ENCODE measurements around the gene UNC13B. TPM values are rescaled to one million over a fixed set of nuclear protein-coding genes. Genes with fewer than 3 reads are reported as not detected.

The UNC13B gene
- total and polyA plus RNA-seq, 7 donors, result 14.6 to 25.6 (median 20.5) TPM

DNA sequence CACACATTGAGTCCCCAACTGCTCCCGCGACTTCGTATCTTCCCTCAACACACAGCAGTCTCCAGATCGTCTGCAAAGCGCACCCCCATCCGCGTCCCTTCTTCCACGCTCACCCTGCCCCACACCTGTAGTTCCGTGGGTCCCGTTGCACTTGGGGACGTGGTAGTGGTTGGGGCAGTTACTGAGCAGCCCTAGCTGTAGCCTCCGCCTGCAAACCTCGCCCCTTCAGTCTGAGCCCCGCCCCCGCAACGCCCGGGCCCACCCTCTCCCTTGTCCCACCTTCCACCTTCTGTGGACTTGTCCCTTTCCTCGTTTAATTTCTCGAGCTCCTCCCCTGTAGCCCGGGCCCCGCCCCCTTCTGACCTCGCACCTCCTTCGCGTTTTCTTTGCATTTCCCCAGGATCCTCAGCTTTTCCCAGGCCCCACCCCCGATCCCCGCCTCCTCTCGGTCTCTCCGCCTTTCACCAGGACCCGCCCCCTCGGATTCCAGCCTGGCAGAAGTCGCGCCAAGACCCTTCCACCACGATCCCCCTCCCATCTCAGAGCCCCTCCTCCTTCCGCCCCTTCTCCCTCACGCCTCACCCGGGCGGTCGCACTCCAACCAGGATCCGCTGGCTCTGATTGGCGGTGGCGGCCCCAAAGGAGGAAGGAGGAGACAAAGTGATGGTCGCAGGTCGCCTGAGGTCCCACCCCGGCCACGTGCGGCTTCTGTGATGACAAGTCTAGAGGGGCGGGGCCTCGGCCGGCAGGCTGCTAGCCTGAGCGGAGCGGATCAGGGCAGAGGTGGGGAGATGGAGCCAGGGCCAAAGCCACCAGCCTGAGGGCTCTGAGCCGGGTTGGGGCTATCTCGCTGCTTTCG is 45.9 kb upstream of the UNC13B start, which contains the start of gene ATOSB:
Gene ATOSB (minus strand): TSS at position 183 of the 859 bp plus-strand sequence. CDS start 7,588 bp downstream, outside the sequence.
- peak; percentile 98 for DNase-seq
- Histone ChIP-seq H3K4me1 (peaks cover 0 to 56% (median 48%) of the 10 kb centered on the region in 4 donors), H3K36me3 (no peaks in the 10 kb centered on the region), H3K9me3 (peaks cover 0 to 3% (median 0%) of the 10 kb centered on the region in 4 donors), H3K27ac (peak within 1 kb of the TSS; percentile 90 to 96 (median 92)), H3K27me3 (no peaks in the 10 kb centered on the region), H3K4me3 (peak within 1 kb of the TSS; percentile 43 to 63 (median 58))
- intact Hi-C loops (cut with DNase I), result loop anchor here (1.0 to 5.0 kb wide), 3 partner anchors 45 to 436 kb away; no protein-coding TSS in a partner anchor
- WGBS, 2 donors, result 1% methylated on average over 54 of the region's 54 CpGs
- TF ChIP-seq EP300 (IDR thresholded peaks at IDR 0.05) (no peak), POLR2A (IDR thresholded peaks at IDR 0.05) (peak; percentile 30 to 75), POLR2AphosphoS5 (IDR thresholded peaks at IDR 0.05) (peak; percentile 28 to 87 (median 77))

DNA sequence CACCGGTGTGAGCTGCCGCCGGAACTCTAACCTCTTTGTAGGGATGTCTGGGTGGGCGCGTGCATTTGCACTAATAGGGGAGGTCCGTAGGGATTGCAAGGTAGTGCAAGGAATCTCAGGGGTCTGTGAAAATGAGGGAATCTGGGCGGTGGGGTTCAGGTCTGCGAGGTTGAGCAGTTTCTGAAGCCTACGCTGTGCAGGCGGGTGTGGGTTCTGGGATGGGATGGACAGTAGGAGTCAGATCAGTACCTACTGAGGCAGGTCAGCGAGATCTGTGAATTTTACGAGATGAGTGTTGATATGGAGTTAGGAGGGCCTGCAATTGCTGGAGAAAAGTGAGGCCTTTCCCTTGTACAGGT is 45.3 kb upstream of the UNC13B start:
- Histone ChIP-seq H3K4me3 (peak overlapping the region; percentile 43 to 63 (median 58)), H3K9me3 (peaks cover 0 to 3% (median 0%) of the 10 kb centered on the region in 4 donors), H3K4me1 (peaks cover 0 to 52% (median 46%) of the 10 kb centered on the region in 4 donors), H3K36me3 (no peaks in the 10 kb centered on the region), H3K27me3 (no peaks in the 10 kb centered on the region), H3K27ac (peak overlapping the region; percentile 90 to 96 (median 92))
- 0 to 1% methylated on average over 12 of the region's 12 CpGs for WGBS, 2 donors
- no peak for DNase-seq
- TF ChIP-seq CTCF (IDR thresholded peaks at IDR 0.05), result no peak
- TF ChIP-seq POLR2AphosphoS5 (IDR thresholded peaks at IDR 0.05), result no peak
- TF ChIP-seq POLR2A (IDR thresholded peaks at IDR 0.05), result no peak
- no peak for TF ChIP-seq EP300 (IDR thresholded peaks at IDR 0.05)
- intact Hi-C loops (cut with DNase I), result loop anchor here (1.0 to 5.0 kb wide), 3 partner anchors 45 to 436 kb away; no protein-coding TSS in a partner anchor

- Histone ChIP-seq H3K4me1 (peaks cover 0 to 48% (median 42%) of the 10 kb centered on the region in 4 donors), H3K27me3 (no peaks in the 10 kb centered on the region), H3K27ac (peak overlapping the region; percentile 90 to 96 (median 92)), H3K4me3 (peak overlapping the region in 3 of 4 donors; percentile 58 to 63 (median 58)), H3K36me3 (no peaks in the 10 kb centered on the region), H3K9me3 (peaks cover 0 to 3% (median 0%) of the 10 kb centered on the region in 4 donors)
- peak; percentile 97 for DNase-seq
- intact Hi-C loops (cut with DNase I), result loop anchor here (1.0 to 5.0 kb wide), 4 partner anchors 44 to 435 kb away; no protein-coding TSS in a partner anchor
- TF ChIP-seq POLR2A (IDR thresholded peaks at IDR 0.05) (no peak), POLR2AphosphoS5 (IDR thresholded peaks at IDR 0.05) (peak in 3 of 4 donors; percentile 31 to 65 (median 55)), CTCF (IDR thresholded peaks at IDR 0.05) (peak; percentile 84 to 94 (median 90)), EP300 (IDR thresholded peaks at IDR 0.05) (no peak)
- 30 to 33% methylated on average over 30 of the region's 30 CpGs for WGBS, 2 donors
Measured at GRCh38 chr9:35116898-35117551, 44.8 kb upstream of the UNC13B start.

DNA sequence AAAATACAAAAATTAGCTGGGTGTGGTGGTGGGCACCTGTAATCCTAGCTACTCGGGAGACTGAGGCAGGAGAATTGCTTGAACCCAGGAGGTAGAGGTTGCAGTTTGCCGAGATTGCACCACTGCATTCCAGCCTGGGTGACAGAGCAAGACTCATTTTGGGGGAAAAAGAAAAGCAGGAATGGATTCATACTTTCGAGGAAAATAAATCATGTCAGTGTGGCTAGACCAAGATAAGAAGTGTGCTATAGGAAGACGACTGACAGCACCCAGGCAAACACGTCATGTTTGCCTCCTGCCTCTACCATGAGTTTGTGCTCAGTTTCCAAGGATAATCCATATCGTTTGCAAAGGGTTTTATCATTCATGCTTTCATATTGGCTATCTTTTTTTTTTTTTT is 26.9 kb upstream of the UNC13B start:
- H3K4me1 ChIP-seq, result no peaks in the 10 kb centered on the region
- 85 to 88% methylated on average over 6 of the region's 6 CpGs for WGBS, 2 donors
- H3K27me3 ChIP-seq, result no peaks in the 10 kb centered on the region

More for the DNA sequence above, 26.9 kb upstream of the UNC13B start:
- intact Hi-C loops (cut with DNase I), result no loop called here
- Histone ChIP-seq H3K4me3 (no peak overlapping the region), H3K36me3 (no peaks in the 10 kb centered on the region), H3K9me3 (no peaks in the 10 kb centered on the region), H3K27ac (no peak overlapping the region)
- no peak for DNase-seq
- TF ChIP-seq POLR2AphosphoS5 (IDR thresholded peaks at IDR 0.05), result no peak
- TF ChIP-seq POLR2A (IDR thresholded peaks at IDR 0.05), result no peak
- TF ChIP-seq EP300 (IDR thresholded peaks at IDR 0.05), result no peak
- TF ChIP-seq CTCF (IDR thresholded peaks at IDR 0.05), result no peak

Measured in sigmoid colon (tissue), 7 donors.